Daoy (cell line): Measurements from ENCODE around the gene TBL3. TPM values are rescaled to one million over a fixed set of nuclear protein-coding genes. Genes with fewer than 3 reads are reported as not detected.

Experiments used
- DNase-seq: peaks from one replicate; pipeline ENCODE4 v3.0.0-alpha.2; 2015; ENCODE audit warnings: low read depth
- total RNA-seq: library from RNA; depleted of rRNA; stranded (reverse); fragments of >200 nt; shearing (Covaris generic); gene quantifications from 2 replicates; pipeline ENCODE4 v1.2.3, GENCODE V29; 2014

Gene TBL3
- total RNA-seq, 1 experiment from 2014 or later, result 49.5 TPM

- no peak for DNase-seq
These were observed 7.9 kb upstream of the TBL3 start for GRCh38 chr16:1963806-1964505.

GRCh38 chr16:1964506-1965395, 7.1 kb upstream of the TBL3 start, which contains the start of gene RPS2:
RPS2 (minus strand) TSS chr16:1964826; CDS start chr16:1964625, 201 bp downstream.
- DNase-seq, result peak; percentile 97

- no peak for DNase-seq
These were observed 6.4 kb upstream of the TBL3 start for GRCh38 chr16:1965396-1966001.

GRCh38 chr16:1966460-1966859, 5.4 kb upstream of the TBL3 start, which contains the start of gene RNF151:
RNF151 (plus strand) TSS chr16:1966856; CDS start chr16:1966882, 26 bp downstream.
- no peak for DNase-seq

GRCh38 chr16:1968146-1968953, 3.5 kb upstream of the TBL3 start:
- no peak for DNase-seq

- no peak for DNase-seq
These were observed 631 bp downstream of the TBL3 start for GRCh38 chr16:1972490-1972877.

- DNase-seq, result no peak
These were observed 1.8 kb downstream of the TBL3 start for GRCh38 chr16:1973461-1974156.

GRCh38 chr16:1974157-1975070, 2.6 kb downstream of the TBL3 start:
- DNase-seq, result no peak

- no peak for DNase-seq
These were observed 3.8 kb downstream of the TBL3 start for GRCh38 chr16:1975432-1976215.

GRCh38 chr16:1976216-1976520, 4.3 kb downstream of the TBL3 start:
- DNase-seq, result no peak

- DNase-seq, result no peak
These were observed 5.4 kb downstream of the TBL3 start for GRCh38 chr16:1976951-1977874.

- DNase-seq, result no peak
These were observed 6.0 kb downstream of the TBL3 start for GRCh38 chr16:1977875-1978268.

GRCh38 chr16:1978476-1979120, 6.7 kb downstream of the TBL3 start:
- DNase-seq, result no peak

GRCh38 chr16:1979271-1980029, 7.6 kb downstream of the TBL3 start:
- no peak for DNase-seq

GRCh38 chr16:1980030-1980769, 8.3 kb downstream of the TBL3 start:
- DNase-seq, result no peak

- no peak for DNase-seq
These were observed 8.9 kb downstream of the TBL3 start for GRCh38 chr16:1980770-1981087.
